Body of pancreas (tissue), 4 donors: ENCODE data around the gene GPC2. TPM values are rescaled to one million over a fixed set of nuclear protein-coding genes. Genes with fewer than 3 reads are reported as not detected.
"Not testable (repeated sequence)": the region's sequence is repeated elsewhere in the genome, so short reads cannot be mapped to it uniquely, and the experiment has no call there.

ENCODE experiments used
- ATAC-seq: fragments of 150-250 bp; one replicate; pipeline ENCODE4 v1.9.1; 2016
- DNase-seq, 4 donors: peaks; one replicate each; pipeline ENCODE4 v3.0.0-alpha.2; 2019
- H3K27ac ChIP-seq, 4 donors: fragments of 200-600 bp; sonication (generic); 1 replicate in 3 of 4; 2 replicates in 1 of 4; pipeline versions ENCODE4 v1.5.1 to v1.6.1; 2016 to 2019; ENCODE audit warnings: mild to moderate bottlenecking in 1 of 4, mixed read lengths in 1 of 4, moderate library complexity in 1 of 4
- H3K27me3 ChIP-seq, 2 donors: fragments of 200-600 bp; sonication (generic); one replicate each; pipeline ENCODE4 v1.6.0; 2016; ENCODE audit warnings: mild to moderate bottlenecking in 1 of 2
- H3K36me3 ChIP-seq, 2 donors: fragments of 200-600 bp; sonication (generic); replicated peaks in 1 of 2; 2 replicates each; pipeline ENCODE4 v1.5.1; 2016; ENCODE audit warnings: low read depth in 2 of 2; ENCODE audit not compliant: insufficient read depth in 1 of 2
- H3K4me1 ChIP-seq: fragments of 200-600 bp; sonication (generic); one replicate; pipeline ENCODE4 v1.6.0; 2016
- H3K4me3 ChIP-seq, 2 donors: fragments of 200-600 bp; sonication (generic); 1 replicate in 1 of 2; 2 replicates in 1 of 2; pipeline ENCODE4 v1.5.1; 2016 to 2019
- H3K9me3 ChIP-seq, 3 donors: fragments of 200-600 bp; sonication (generic); 1 replicate in 2 of 3; 2 replicates in 1 of 3; pipeline ENCODE4 v1.5.1; 2016
- POLR2A ChIP-seq, 3 donors: fragments of 450-650 bp; IDR thresholded peaks; one replicate each; pipeline ENCODE4 v1.6.1; 2016; ENCODE audit warnings: antibody characterized with exemption in 3 of 3, mild to moderate bottlenecking in 2 of 3
- WGBS, 2 donors: methylation state at CpG; one replicate each; pipeline ENCODE4 v1.1.5; 2017; 5-methylcytosine and 5-hydroxymethylcytosine counted together
- intact Hi-C: fragments of 100-400 bp; cut with DNase I; formaldehyde crosslinking; loops from one replicate; pipeline ENCODE4 v1.15.1; 2023
- total RNA-seq, 2 donors: library from RNA; depleted of rRNA; stranded (reverse); fragments of >200 nt; gene quantifications; one replicate each; pipeline ENCODE4 v1.1.0, GENCODE V29; 2016
- TF ChIP-seq, protein P1 (sequence below), 7 experiments: fragments of 450-650 bp in 4 of 7; fragments of 200-600 bp in 3 of 7; sonication (generic) in 3 of 7; IDR thresholded peaks; one replicate each; pipeline ENCODE4 v1.5.1; 2016 to 2019; ENCODE audit warnings: antibody characterized with exemption in 7 of 7

Gene GPC2
- total RNA-seq, 2 donors from 2014 or later: 0.99 to 1.6 TPM

DNA sequence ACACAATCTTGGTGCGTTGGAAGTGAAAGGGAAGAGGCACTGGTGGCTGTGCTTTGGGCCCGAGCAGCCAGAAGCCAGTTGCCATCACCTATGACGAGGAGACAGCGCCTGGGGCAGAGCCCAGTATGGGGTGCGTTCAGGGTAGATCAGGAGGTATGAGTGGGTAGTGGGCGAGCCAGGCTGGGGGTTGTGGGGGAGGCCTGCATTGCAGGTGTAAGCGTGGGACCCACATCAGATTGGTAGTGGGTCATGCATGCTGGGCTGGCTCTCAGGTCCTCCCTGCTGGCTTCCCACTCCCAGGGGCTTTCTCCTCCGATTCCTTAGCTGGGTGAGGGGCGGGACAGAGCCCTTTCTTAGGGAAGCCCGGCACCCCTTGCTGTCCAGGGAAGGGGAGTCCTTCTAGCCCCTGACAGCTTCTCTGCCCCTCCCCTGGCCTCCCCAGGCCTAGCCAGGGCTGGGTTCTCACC is 42.1 kb upstream of the GPC2 start:
- TF ChIP-seq POLR2A (IDR thresholded peaks at IDR 0.05): no peak
- TF ChIP-seq, protein P1, sequence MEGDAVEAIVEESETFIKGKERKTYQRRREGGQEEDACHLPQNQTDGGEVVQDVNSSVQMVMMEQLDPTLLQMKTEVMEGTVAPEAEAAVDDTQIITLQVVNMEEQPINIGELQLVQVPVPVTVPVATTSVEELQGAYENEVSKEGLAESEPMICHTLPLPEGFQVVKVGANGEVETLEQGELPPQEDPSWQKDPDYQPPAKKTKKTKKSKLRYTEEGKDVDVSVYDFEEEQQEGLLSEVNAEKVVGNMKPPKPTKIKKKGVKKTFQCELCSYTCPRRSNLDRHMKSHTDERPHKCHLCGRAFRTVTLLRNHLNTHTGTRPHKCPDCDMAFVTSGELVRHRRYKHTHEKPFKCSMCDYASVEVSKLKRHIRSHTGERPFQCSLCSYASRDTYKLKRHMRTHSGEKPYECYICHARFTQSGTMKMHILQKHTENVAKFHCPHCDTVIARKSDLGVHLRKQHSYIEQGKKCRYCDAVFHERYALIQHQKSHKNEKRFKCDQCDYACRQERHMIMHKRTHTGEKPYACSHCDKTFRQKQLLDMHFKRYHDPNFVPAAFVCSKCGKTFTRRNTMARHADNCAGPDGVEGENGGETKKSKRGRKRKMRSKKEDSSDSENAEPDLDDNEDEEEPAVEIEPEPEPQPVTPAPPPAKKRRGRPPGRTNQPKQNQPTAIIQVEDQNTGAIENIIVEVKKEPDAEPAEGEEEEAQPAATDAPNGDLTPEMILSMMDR (IDR thresholded peaks at IDR 0.05): no peak
- WGBS, 2 donors: 83 to 84% methylated on average over 9 to 10 of the region's 10 CpGs
- Histone ChIP-seq H3K27ac (no peak overlapping the region), H3K4me1 (peaks cover 4% of the 10 kb centered on the region), H3K27me3 (no peaks in the 10 kb centered on the region), H3K9me3 (no peaks in the 10 kb centered on the region), H3K36me3 (peaks cover 0 to 3% of the 10 kb centered on the region in 2 donors), H3K4me3 (no peak overlapping the region)
- DNase-seq (no peak), ATAC-seq (no peak)
- intact Hi-C loops: loop anchor here (10.0 kb wide), 1 partner anchor 85 kb away; no protein-coding TSS in a partner anchor

DNA sequence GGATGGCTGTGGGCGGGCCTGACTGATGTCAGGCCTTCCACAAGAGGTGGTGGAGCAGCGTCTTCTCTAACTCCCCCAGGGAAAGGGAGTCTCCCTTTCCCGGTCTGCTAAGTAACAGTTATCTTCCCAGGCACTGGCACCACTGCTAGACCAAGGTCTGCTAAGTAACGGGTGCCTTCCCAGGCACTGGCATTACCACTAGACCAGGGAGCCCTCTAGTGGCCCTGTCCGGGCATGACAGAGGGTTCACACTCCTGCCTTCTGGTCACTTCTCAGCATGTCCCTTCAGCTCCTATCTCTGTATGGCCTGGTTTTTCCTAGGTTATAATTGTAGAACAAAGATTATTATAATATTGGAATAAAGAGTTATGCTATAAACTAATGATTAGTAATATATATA is 40.8 kb upstream of the GPC2 start:
- TF ChIP-seq, protein P1 (IDR thresholded peaks at IDR 0.05): peak in 6 of 7 experiments; percentile 30 to 51 (median 42)
- not testable (repeated sequence) for H3K4me3 ChIP-seq, H3K9me3 ChIP-seq, H3K27me3 ChIP-seq, H3K27ac ChIP-seq, H3K4me1 ChIP-seq, H3K36me3 ChIP-seq
- WGBS, 2 donors: 0% methylated on average over 1 of the region's 5 CpGs; no CpG with 5 or more reads in 1 of the 2 donors
- intact Hi-C loops: loop anchor here (10.0 kb wide), 1 partner anchor 83 kb away; no protein-coding TSS in a partner anchor
- DNase-seq (peak; percentile 89 to 95 (median 90)), ATAC-seq (peak; percentile 61)

DNA sequence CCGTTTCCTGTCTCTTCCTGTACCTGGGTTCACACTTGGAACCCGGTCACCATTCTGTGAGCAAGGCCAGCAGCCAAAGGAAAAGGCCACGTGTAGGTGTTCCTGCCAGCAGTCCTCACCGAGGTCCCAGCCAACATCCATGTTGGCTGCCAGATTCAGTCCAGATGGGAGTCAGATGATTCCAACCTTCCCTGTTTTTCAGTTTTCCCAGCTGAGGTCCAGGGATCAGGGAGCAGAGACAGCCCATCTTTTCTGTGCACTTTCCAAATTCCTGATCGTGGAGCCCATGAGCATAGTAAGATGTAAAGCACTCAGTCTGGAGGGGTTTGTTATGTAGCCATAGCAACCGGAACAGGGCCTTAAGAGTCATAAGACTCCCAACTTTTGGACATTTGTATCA is 38.7 kb upstream of the GPC2 start:
- TF ChIP-seq POLR2A (IDR thresholded peaks at IDR 0.05): no peak
- TF ChIP-seq, protein P1 (IDR thresholded peaks at IDR 0.05): no peak
- H3K4me3 ChIP-seq: no peak overlapping the region
- no peaks in the 10 kb centered on the region for H3K9me3 ChIP-seq
- intact Hi-C loops: loop anchor here (10.0 kb wide), 1 partner anchor 81 kb away; no protein-coding TSS in a partner anchor
- H3K4me1 ChIP-seq: peaks cover 4% of the 10 kb centered on the region
- H3K27ac ChIP-seq: no peak overlapping the region
- DNase-seq (peak in 3 of 4 donors; percentile 36 to 58 (median 57)), ATAC-seq (peak; percentile 38)
- no peaks in the 10 kb centered on the region for H3K27me3 ChIP-seq
- WGBS, 2 donors: 38 to 42% methylated on average over 6 of the region's 6 CpGs
- H3K36me3 ChIP-seq: no peaks in the 10 kb centered on the region

DNA sequence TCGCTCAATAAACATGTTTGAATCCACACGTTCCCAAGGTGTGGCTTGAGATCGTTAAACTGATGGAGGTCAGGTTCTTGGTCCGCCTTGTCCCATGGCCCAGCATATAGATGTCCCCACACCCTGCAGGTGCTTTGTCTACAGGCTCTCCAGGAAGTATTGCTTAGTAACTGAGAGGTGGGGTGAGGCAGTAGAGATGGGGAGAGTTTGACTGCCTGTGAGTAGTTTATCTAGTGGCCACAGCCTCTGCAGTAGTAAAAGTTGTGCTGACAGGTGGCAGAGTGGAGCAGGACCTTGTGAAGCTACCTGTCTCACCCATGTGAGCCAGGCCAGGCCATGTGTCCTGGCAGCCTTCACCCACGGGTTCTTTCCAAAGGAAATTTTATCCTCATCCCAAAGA is 37.2 kb upstream of the GPC2 start:
- intact Hi-C loops: loop anchor here (10.0 kb wide), 1 partner anchor 80 kb away; no protein-coding TSS in a partner anchor
- 68 to 74% methylated on average over 5 of the region's 5 CpGs for WGBS, 2 donors
- not testable (repeated sequence) for ATAC-seq, H3K36me3 ChIP-seq, DNase-seq, H3K4me1 ChIP-seq, H3K27me3 ChIP-seq, H3K4me3 ChIP-seq, H3K27ac ChIP-seq, H3K9me3 ChIP-seq

DNA sequence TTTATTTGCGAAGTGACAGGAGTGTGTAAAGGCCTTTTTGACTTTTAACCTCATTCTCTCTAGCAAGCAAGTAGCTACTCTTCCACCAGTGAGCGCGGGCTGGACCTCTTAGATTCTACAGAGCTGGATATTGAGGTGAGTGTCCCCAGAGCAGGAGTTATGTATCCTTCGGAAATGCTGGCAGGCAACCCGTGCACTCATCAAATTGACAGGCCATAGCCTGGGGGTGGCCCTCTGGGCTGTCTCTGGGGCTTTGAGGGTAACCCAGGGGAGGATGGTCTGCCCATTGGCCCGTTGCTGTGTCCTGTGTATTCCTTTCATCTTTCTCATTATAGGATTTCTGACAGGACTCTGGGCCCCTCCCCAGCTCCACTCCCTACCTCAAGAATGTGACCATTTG is 36.5 kb upstream of the GPC2 start:
- ATAC-seq (no peak), DNase-seq (no peak)
- Histone ChIP-seq H3K4me1 (peaks cover 16% of the 10 kb centered on the region), H3K4me3 (no peak overlapping the region), H3K9me3 (no peaks in the 10 kb centered on the region), H3K27ac (no peak overlapping the region), H3K27me3 (no peaks in the 10 kb centered on the region), H3K36me3 (no peaks in the 10 kb centered on the region)
- TF ChIP-seq, protein P1 (IDR thresholded peaks at IDR 0.05): no peak
- TF ChIP-seq POLR2A (IDR thresholded peaks at IDR 0.05): no peak
- 55% methylated on average over 6 of the region's 6 CpGs for WGBS, 2 donors
- intact Hi-C loops: loop anchor here (10.0 kb wide), 1 partner anchor 79 kb away; no protein-coding TSS in a partner anchor
